ENCODE data around the gene SMOC2. TPM values are rescaled to one million over a fixed set of nuclear protein-coding genes. Genes with fewer than 3 reads are reported as not detected.

The SMOC2 gene
- total RNA-seq, 1 experiment from 2014 or later, result 0.42 TPM

DNA sequence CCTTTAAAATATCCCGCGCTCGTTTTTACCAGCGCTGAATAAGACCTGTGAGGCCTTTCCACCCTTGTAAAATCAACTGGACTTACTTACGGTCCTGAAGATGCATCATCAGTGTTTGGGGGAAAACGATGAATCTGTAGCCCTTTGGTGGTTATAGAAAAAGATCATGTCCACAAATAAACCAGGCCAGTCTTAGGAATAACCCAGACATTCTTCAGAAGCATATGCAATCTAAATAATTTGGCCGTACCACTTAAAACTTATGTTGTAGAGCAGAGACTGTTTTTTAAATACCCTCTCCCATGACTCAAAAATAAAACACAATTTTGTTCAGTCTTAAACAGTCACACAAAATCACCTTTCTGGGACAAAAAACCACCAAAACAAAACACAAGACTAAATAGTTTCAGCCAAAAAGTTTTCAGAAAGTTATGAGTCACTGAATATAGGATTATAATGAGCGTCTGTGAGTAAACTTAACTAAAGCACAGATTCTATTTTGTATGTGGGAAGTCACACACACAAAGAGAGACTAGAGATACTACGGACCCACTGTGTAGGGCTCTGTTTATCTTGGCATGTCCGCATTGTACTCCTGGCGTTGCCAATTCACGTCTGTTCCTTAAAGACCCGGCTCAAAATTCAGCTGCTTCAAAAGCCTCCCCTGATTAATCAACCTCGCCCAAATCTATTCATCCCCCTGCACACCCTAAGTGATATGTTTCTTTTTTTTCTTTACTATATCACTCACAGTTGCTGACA is 26.5 kb upstream of the SMOC2 start:
- H3K9me3 ChIP-seq (ENCODE audit: control insufficient read depth in 1 of 2, insufficient read depth in 1 of 2, low read depth in 1 of 2, low read length in 2 of 2), result no peaks in the 10 kb centered on the region
- no peaks in the 10 kb centered on the region for H3K36me3 ChIP-seq (ENCODE audit: control insufficient read depth in 1 of 2, insufficient read depth in 2 of 2, low read length in 2 of 2)
- H2AFZ ChIP-seq (ENCODE audit: low read depth, low read length, poor library complexity, severe bottlenecking), result no peak overlapping the region
- no peak overlapping the region for H3K4me3 ChIP-seq (replicated peaks in 1 of 2; ENCODE audit: low read depth in 1 of 2, low read length in 2 of 2)
- POLR2A ChIA-PET, result no interaction called here
- no peak for DNase-seq (ENCODE audit: low read depth, low spot score)
- TF ChIP-seq ELF1 (IDR thresholded peaks at IDR 0.05; ENCODE audit: borderline replicate concordance, low read depth), result no peak
- TF ChIP-seq, protein P1, sequence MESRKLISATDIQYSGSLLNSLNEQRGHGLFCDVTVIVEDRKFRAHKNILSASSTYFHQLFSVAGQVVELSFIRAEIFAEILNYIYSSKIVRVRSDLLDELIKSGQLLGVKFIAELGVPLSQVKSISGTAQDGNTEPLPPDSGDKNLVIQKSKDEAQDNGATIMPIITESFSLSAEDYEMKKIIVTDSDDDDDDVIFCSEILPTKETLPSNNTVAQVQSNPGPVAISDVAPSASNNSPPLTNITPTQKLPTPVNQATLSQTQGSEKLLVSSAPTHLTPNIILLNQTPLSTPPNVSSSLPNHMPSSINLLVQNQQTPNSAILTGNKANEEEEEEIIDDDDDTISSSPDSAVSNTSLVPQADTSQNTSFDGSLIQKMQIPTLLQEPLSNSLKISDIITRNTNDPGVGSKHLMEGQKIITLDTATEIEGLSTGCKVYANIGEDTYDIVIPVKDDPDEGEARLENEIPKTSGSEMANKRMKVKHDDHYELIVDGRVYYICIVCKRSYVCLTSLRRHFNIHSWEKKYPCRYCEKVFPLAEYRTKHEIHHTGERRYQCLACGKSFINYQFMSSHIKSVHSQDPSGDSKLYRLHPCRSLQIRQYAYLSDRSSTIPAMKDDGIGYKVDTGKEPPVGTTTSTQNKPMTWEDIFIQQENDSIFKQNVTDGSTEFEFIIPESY (IDR thresholded peaks at IDR 0.05; ENCODE audit: extremely low read depth, insufficient replicate concordance, low read length), result no peak
- TF ChIP-seq, protein P2, sequence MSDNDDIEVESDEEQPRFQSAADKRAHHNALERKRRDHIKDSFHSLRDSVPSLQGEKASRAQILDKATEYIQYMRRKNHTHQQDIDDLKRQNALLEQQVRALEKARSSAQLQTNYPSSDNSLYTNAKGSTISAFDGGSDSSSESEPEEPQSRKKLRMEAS (IDR thresholded peaks at IDR 0.05), result no peak
- RAD21 ChIA-PET (ENCODE audit: low non-redundant PET in 1 of 2, low total read pairs in 2 of 2, uncharacterized antibody in 2 of 2, unreplicated experiment in 2 of 2), result no interaction called here
- no peak overlapping the region for H3K9ac ChIP-seq (ENCODE audit: low read length)
- no TSS peak for BruUV-seq (replicated peaks)
- H3K79me2 ChIP-seq (ENCODE audit: insufficient read depth, low read length), result no peaks in the 10 kb centered on the region
- no peaks in the 10 kb centered on the region for H3K9me2 ChIP-seq (ENCODE audit: insufficient read depth)
- H4K20me1 ChIP-seq (ENCODE audit: insufficient read depth), result no peaks in the 10 kb centered on the region
- no peak overlapping the region for H3K27ac ChIP-seq (ENCODE audit: low read depth, low read length)
- H3K27me3 ChIP-seq (ENCODE audit: insufficient read depth, low read length), result no peaks in the 10 kb centered on the region
- H3K4me2 ChIP-seq (ENCODE audit: low read length), result no peak overlapping the region
- no peaks in the 10 kb centered on the region for H3K4me1 ChIP-seq (ENCODE audit: control insufficient read depth in 1 of 2, insufficient read depth in 2 of 2, low read length in 2 of 2)
- ATAC-seq, result no peak
- CTCF ChIA-PET, result no interaction called here
- intact Hi-C loops (cut with micrococcal nuclease), result no loop called here

DNA sequence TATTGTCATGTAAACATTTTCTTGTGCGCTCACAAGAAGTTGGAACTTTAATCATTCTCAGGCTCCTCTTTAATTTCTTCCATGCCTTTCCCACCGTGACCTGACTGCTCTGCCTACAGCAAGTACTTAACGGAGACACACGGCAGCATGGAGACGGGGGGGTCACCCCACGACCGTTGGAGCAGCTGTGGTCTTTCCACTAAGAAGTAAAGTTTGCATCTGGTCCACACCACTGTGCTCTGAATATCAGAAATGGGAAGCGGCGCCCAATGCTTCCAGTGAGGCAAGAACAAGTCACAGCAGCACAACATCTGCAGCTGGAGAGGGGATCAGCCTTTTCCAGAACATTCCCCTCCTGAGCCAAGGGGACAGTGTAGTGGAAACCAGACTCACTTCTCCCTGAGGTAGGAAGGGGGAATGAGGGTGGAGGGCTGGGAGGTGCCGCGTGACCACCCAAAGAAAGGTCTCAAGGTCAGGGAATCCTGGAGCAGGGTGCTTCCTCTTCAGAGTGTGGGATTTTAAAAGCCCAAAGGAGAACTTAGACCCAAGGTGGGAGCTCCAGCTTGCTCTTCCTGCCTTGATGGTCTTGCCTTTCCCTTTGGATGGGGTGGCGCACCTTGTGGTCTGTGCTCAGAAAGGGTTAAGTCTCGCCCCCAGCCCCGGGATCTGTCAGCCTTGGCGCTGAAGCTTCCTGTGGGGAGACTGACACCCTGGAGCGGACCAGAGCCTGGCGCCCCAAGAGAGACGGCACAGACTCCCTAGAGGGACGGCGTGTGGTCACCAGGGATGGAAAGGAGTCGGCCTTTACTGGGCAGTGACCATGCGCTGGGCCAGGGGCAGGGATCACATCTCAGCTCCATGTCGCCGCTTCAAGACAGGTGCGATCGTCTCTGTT is 25.6 kb upstream of the SMOC2 start:
- no peak for TF ChIP-seq JUND (IDR thresholded peaks at IDR 0.05)
- TF ChIP-seq FOSL1 (IDR thresholded peaks at IDR 0.05; ENCODE audit: low read depth), result no peak
- no peak for TF ChIP-seq SIN3A (IDR thresholded peaks at IDR 0.05; ENCODE audit: low read depth)
- TF ChIP-seq SRF (IDR thresholded peaks at IDR 0.05; ENCODE audit: low read depth), result no peak
- TF ChIP-seq, protein P1 (IDR thresholded peaks at IDR 0.05; ENCODE audit: extremely low read depth, insufficient replicate concordance, low read length), result no peak
- TF ChIP-seq CEBPB (IDR thresholded peaks at IDR 0.05; ENCODE audit: low read depth), result no peak
- intact Hi-C loops (cut with micrococcal nuclease), result no loop called here
- POLR2A ChIA-PET, result no interaction called here

More for the DNA sequence above, 25.6 kb upstream of the SMOC2 start:
- H4K20me1 ChIP-seq (ENCODE audit: insufficient read depth), result no peaks in the 10 kb centered on the region
- no peaks in the 10 kb centered on the region for H3K36me3 ChIP-seq (ENCODE audit: control insufficient read depth in 1 of 2, insufficient read depth in 2 of 2, low read length in 2 of 2)
- H3K4me3 ChIP-seq (replicated peaks in 1 of 2; ENCODE audit: low read depth in 1 of 2, low read length in 2 of 2), result no peak overlapping the region
- no peaks in the 10 kb centered on the region for H3K79me2 ChIP-seq (ENCODE audit: insufficient read depth, low read length)
- ChIA-PET CTCF (no interaction called here), RAD21 (ENCODE audit: low non-redundant PET in 1 of 2, low total read pairs in 2 of 2, uncharacterized antibody in 2 of 2, unreplicated experiment in 2 of 2) (no interaction called here)
- H3K27me3 ChIP-seq (ENCODE audit: insufficient read depth, low read length), result no peaks in the 10 kb centered on the region
- H3K9ac ChIP-seq (ENCODE audit: low read length), result no peak overlapping the region
- ATAC-seq (no peak), DNase-seq (ENCODE audit: low read depth, low spot score) (no peak)
- no peak overlapping the region for H2AFZ ChIP-seq (ENCODE audit: low read depth, low read length, poor library complexity, severe bottlenecking)
- H3K9me2 ChIP-seq (ENCODE audit: insufficient read depth), result no peaks in the 10 kb centered on the region
- H3K9me3 ChIP-seq (ENCODE audit: control insufficient read depth in 1 of 2, insufficient read depth in 1 of 2, low read depth in 1 of 2, low read length in 2 of 2), result no peaks in the 10 kb centered on the region
- H3K4me2 ChIP-seq (ENCODE audit: low read length), result no peak overlapping the region
- BruUV-seq (replicated peaks), result no TSS peak
- no peaks in the 10 kb centered on the region for H3K4me1 ChIP-seq (ENCODE audit: control insufficient read depth in 1 of 2, insufficient read depth in 2 of 2, low read length in 2 of 2)
- H3K27ac ChIP-seq (ENCODE audit: low read depth, low read length), result no peak overlapping the region
